ENCODE results near the gene SETD1B. TPM values are rescaled to one million over a fixed set of nuclear protein-coding genes. Genes with fewer than 3 reads are reported as not detected.
A peak's percentile ranks its signal among the peaks of the same experiment; 100 is the strongest.

SETD1B gene
- total RNA-seq, 1 experiment from 2014 or later = 40.4 TPM

GRCh38 chr12:121793838-121794533 is 9.8 kb upstream of the SETD1B start:
- Mint-ChIP-seq H3K27me3 (ENCODE audit: low read depth) (peaks cover 5% of the 10 kb centered on the region), H3K4me1 (peaks cover 39 to 46% of the 10 kb centered on the region in 2 experiments), H3K9me3 (no peaks in the 10 kb centered on the region; a peak in 2 of 5 replicates), H3K27ac (peak overlapping the region; percentile 92 to 96 (median 96); a peak in 6 of 7 replicates), H3K4me3 (peak overlapping the region; percentile 66 to 80), H3K36me3 (ENCODE audit: insufficient read depth in 1 of 3, low read depth in 3 of 3) (peaks cover 11 to 34% (median 24%) of the 10 kb centered on the region in 3 experiments; a peak in 5 of 7 replicates)
- no peak overlapping the region for H2BK15ac ChIP-seq (ENCODE audit: low read depth, low read length)
- H3K23me2 ChIP-seq (ENCODE audit: insufficient read length, low read depth, low read length, poor library complexity, severe bottlenecking) = peaks cover 9% of the 10 kb centered on the region
- no peak overlapping the region for H3T11ph ChIP-seq (ENCODE audit: low read length)
- no peak overlapping the region for H2AK5ac ChIP-seq (ENCODE audit: insufficient read length, low read length)
- H3K9me3 ChIP-seq (ENCODE audit: control insufficient read depth, low read depth, low read length) = no peaks in the 10 kb centered on the region
- no peaks in the 10 kb centered on the region for H3K79me2 ChIP-seq (ENCODE audit: insufficient read depth, low read length)
- H2BK20ac ChIP-seq (ENCODE audit: low read depth, low read length, poor library complexity, severe bottlenecking) = no peak overlapping the region
- no peaks in the 10 kb centered on the region for H3K79me1 ChIP-seq (ENCODE audit: insufficient read depth, low read depth, low read length, poor library complexity, severe bottlenecking)
- no peak overlapping the region for H3K14ac ChIP-seq (ENCODE audit: insufficient read depth, low read length)
- H2BK5ac ChIP-seq (ENCODE audit: insufficient read length, low read length) = no peak overlapping the region
- H2AFZ ChIP-seq (ENCODE audit: low read length) = no peak overlapping the region
- H3K23ac ChIP-seq (ENCODE audit: insufficient read length, low read depth, low read length) = no peak overlapping the region
- no peaks in the 10 kb centered on the region for H3K27me3 ChIP-seq (ENCODE audit: insufficient read depth, low read length)
- H3K27ac ChIP-seq (ENCODE audit: insufficient read length, low read depth, low read length) = no peak overlapping the region
- no peaks in the 10 kb centered on the region for H4K20me1 ChIP-seq (ENCODE audit: control insufficient read depth, insufficient read depth, insufficient read length)
- H4K5ac ChIP-seq (ENCODE audit: insufficient read length, low read depth, low read length) = no peak overlapping the region
- H3K4me2 ChIP-seq (ENCODE audit: insufficient read depth, insufficient read length, low read length) = peak overlapping the region; percentile 34
- no peak overlapping the region for H4K8ac ChIP-seq (replicated peaks; ENCODE audit: insufficient read length, low read depth, low read length)
- H3K9ac ChIP-seq (ENCODE audit: extremely low read depth, insufficient read length, low read length) = no peak overlapping the region
- H2BK12ac ChIP-seq (ENCODE audit: insufficient read length, low read depth, low read length) = no peak overlapping the region
- H2BK120ac ChIP-seq (ENCODE audit: low read depth, low read length, poor library complexity, severe bottlenecking) = no peak overlapping the region
- no peak overlapping the region for H3K56ac ChIP-seq (ENCODE audit: insufficient read length, low read depth, low read length)
- DNase-seq = peak; percentile 98
- peak overlapping the region; percentile 55 for H3K18ac ChIP-seq (ENCODE audit: insufficient read length, low read depth, low read length)
- no peak; the same call in none of the 3 replicates for TF ChIP-seq CTCF (conservative IDR thresholded peaks at IDR 0.05)
- no peak overlapping the region for H4K91ac ChIP-seq (ENCODE audit: insufficient read length, low read depth, low read length)
- no CpG with 5 or more reads among the region's 59 CpGs for WGBS (ENCODE audit: extremely low coverage, insufficient read length, low lambda C conversion rate)
- H3K4me1 ChIP-seq (ENCODE audit: insufficient read depth, low read length) = peaks cover 4% of the 10 kb centered on the region; the same call in 1 of the 2 replicates
- H3K4ac ChIP-seq (ENCODE audit: low read depth, low read length) = no peak overlapping the region

Data from H9 (cell line).